ENCODE data around the gene FAM184A. TPM values are rescaled to one million over a fixed set of nuclear protein-coding genes. Genes with fewer than 3 reads are reported as not detected.

FAM184A gene
- total and polyA plus RNA-seq, 7 donors: 0.60 to 8.7 (median 3.9) TPM

- no peaks in the 10 kb centered on the region for H3K27me3 ChIP-seq
- H3K4me3 ChIP-seq: no peak overlapping the region
- H3K4me1 ChIP-seq: no peaks in the 10 kb centered on the region
- intact Hi-C loops (cut with DNase I): no loop called here
- no peaks in the 10 kb centered on the region for H3K9me3 ChIP-seq
- WGBS, 2 donors: 82 to 92% methylated on average over 1 of the region's 1 CpG
- no peak for DNase-seq
- H3K27ac ChIP-seq: no peak overlapping the region
- no peaks in the 10 kb centered on the region for H3K36me3 ChIP-seq
- no peak for TF ChIP-seq CTCF (IDR thresholded peaks at IDR 0.05)
- no peak for TF ChIP-seq EP300 (IDR thresholded peaks at IDR 0.05)
- no peak for TF ChIP-seq POLR2A (IDR thresholded peaks at IDR 0.05)
- no peak for TF ChIP-seq POLR2AphosphoS5 (IDR thresholded peaks at IDR 0.05)
These were observed 23.4 kb downstream of the FAM184A start for GRCh38 chr6:119055069-119055468.

GRCh38 chr6:119052987-119053386, 25.5 kb downstream of the FAM184A start:
- no peaks in the 10 kb centered on the region for H3K9me3 ChIP-seq
- H3K27me3 ChIP-seq: no peaks in the 10 kb centered on the region
- TF ChIP-seq POLR2A (IDR thresholded peaks at IDR 0.05) (no peak), CTCF (IDR thresholded peaks at IDR 0.05) (no peak), EP300 (IDR thresholded peaks at IDR 0.05) (no peak), POLR2AphosphoS5 (IDR thresholded peaks at IDR 0.05) (no peak)
- whole genome bisulfite sequencing, 2 donors: 74 to 77% methylated on average over 1 of the region's 1 CpG
- intact Hi-C loops (cut with DNase I): no loop called here
- DNase-seq: no peak
- no peaks in the 10 kb centered on the region for H3K4me1 ChIP-seq
- no peak overlapping the region for H3K4me3 ChIP-seq
- H3K27ac ChIP-seq: no peak overlapping the region
- no peaks in the 10 kb centered on the region for H3K36me3 ChIP-seq

- H3K27me3 ChIP-seq: no peaks in the 10 kb centered on the region
- TF ChIP-seq CTCF (IDR thresholded peaks at IDR 0.05) (no peak), EP300 (IDR thresholded peaks at IDR 0.05) (no peak), POLR2AphosphoS5 (IDR thresholded peaks at IDR 0.05) (no peak), POLR2A (IDR thresholded peaks at IDR 0.05) (no peak)
- intact Hi-C loops (cut with DNase I): no loop called here
- H3K36me3 ChIP-seq: no peaks in the 10 kb centered on the region
- no peak for DNase-seq
- no peak overlapping the region for H3K27ac ChIP-seq
- 74 to 81% methylated on average over 2 of the region's 2 CpGs for WGBS, 2 donors
- no peaks in the 10 kb centered on the region for H3K4me1 ChIP-seq
- no peaks in the 10 kb centered on the region for H3K9me3 ChIP-seq
- H3K4me3 ChIP-seq: no peak overlapping the region
These were observed 26.1 kb downstream of the FAM184A start for GRCh38 chr6:119052292-119052889.

GRCh38 chr6:119044255-119044654, 34.2 kb downstream of the FAM184A start:
- H3K36me3 ChIP-seq: no peaks in the 10 kb centered on the region
- no peak for DNase-seq
- H3K9me3 ChIP-seq: no peaks in the 10 kb centered on the region
- intact Hi-C loops (cut with DNase I): no loop called here
- no peaks in the 10 kb centered on the region for H3K4me1 ChIP-seq
- H3K27ac ChIP-seq: no peak overlapping the region
- no peaks in the 10 kb centered on the region for H3K27me3 ChIP-seq
- 86 to 88% methylated on average over 5 of the region's 5 CpGs for WGBS, 2 donors
- H3K4me3 ChIP-seq: no peak overlapping the region
- TF ChIP-seq CTCF (IDR thresholded peaks at IDR 0.05) (no peak), POLR2AphosphoS5 (IDR thresholded peaks at IDR 0.05) (no peak), POLR2A (IDR thresholded peaks at IDR 0.05) (no peak), EP300 (IDR thresholded peaks at IDR 0.05) (no peak)

- TF ChIP-seq POLR2AphosphoS5 (IDR thresholded peaks at IDR 0.05): no peak
- TF ChIP-seq POLR2A (IDR thresholded peaks at IDR 0.05): no peak
- no peak for TF ChIP-seq CTCF (IDR thresholded peaks at IDR 0.05)
- TF ChIP-seq EP300 (IDR thresholded peaks at IDR 0.05): no peak
- intact Hi-C loops (cut with DNase I): no loop called here
- no peak for DNase-seq
These were observed 34.7 kb downstream of the FAM184A start for GRCh38 chr6:119043783-119044182.

More at GRCh38 chr6:119043783-119044182, 34.7 kb downstream of the FAM184A start:
- H3K9me3 ChIP-seq: no peaks in the 10 kb centered on the region
- no peak overlapping the region for H3K27ac ChIP-seq
- no peaks in the 10 kb centered on the region for H3K36me3 ChIP-seq
- no peak overlapping the region for H3K4me3 ChIP-seq
- no peaks in the 10 kb centered on the region for H3K4me1 ChIP-seq
- no peaks in the 10 kb centered on the region for H3K27me3 ChIP-seq
